Ovary (tissue), 3 donors: Measurements from ENCODE around the gene SLC16A10.

Experiments
- POLR2A ChIP-seq: fragments of 450-650 bp; IDR thresholded peaks from one replicate; pipeline ENCODE4 v1.6.1; 2017; ENCODE audit warnings: antibody characterized with exemption, mild to moderate bottlenecking, moderate library complexity
- TF ChIP-seq, protein P1 (sequence below), 3 donors: fragments of 450-650 bp in 2 of 3; fragments of 200-600 bp in 1 of 3; IDR thresholded peaks; one replicate each; pipeline versions ENCODE4 v1.5.1 to v1.8.0; 2016 to 2022; ENCODE audit warnings: antibody characterized with exemption in 3 of 3, mild to moderate bottlenecking in 1 of 3
- donor health status: DM: no; HTN: no; CAD: no.

DNA sequence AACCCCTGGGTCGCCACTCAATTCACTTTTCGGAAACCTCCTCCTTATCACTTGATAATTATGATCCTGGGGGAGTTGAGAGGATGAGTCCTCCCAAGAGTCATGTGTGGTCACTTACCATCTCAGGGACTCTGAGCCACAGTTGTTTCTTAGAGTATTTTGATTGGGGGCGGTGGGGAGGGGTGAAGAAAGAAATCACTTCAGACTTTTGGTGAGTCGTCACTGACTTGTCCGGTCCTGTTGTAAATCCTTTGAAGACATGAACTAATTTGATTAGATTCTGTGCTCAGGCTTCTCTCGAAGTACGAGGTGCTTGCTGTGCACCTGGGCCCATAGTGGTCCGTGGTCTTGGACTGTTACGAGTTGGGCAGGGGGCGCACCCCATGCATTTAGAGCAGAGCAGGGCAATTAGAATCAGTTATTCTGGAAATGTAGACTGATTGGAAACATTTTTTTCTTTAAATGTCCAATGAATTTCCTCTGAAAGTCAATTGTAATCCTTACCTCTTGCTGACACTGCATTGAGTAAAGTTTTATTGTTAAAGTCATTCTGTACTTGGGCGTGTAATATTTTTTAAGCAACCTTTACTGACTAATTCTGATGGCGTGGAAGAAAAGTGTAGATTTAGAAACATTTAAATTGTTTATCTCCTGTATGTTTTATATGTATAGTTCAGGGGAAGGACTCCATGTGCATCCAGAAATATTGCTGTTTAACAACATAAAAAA, 173.4 kb downstream of the SLC16A10 start:
- TF ChIP-seq, protein P1, sequence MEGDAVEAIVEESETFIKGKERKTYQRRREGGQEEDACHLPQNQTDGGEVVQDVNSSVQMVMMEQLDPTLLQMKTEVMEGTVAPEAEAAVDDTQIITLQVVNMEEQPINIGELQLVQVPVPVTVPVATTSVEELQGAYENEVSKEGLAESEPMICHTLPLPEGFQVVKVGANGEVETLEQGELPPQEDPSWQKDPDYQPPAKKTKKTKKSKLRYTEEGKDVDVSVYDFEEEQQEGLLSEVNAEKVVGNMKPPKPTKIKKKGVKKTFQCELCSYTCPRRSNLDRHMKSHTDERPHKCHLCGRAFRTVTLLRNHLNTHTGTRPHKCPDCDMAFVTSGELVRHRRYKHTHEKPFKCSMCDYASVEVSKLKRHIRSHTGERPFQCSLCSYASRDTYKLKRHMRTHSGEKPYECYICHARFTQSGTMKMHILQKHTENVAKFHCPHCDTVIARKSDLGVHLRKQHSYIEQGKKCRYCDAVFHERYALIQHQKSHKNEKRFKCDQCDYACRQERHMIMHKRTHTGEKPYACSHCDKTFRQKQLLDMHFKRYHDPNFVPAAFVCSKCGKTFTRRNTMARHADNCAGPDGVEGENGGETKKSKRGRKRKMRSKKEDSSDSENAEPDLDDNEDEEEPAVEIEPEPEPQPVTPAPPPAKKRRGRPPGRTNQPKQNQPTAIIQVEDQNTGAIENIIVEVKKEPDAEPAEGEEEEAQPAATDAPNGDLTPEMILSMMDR (IDR thresholded peaks at IDR 0.05) = no peak
- TF ChIP-seq POLR2A = no peak
